ENCODE data around the gene TLCD3A.
A peak's percentile ranks its signal among the peaks of the same experiment; 100 is the strongest.
"Not testable (repeated sequence)": the region's sequence is repeated elsewhere in the genome, so short reads cannot be mapped to it uniquely, and the experiment has no call there.

TLCD3A gene

GRCh38 chr17:732067-732901, at the start of gene TLCD3A:
TLCD3A (plus strand) TSS chr17:732596; CDS start chr17:732648, 52 bp downstream.
- DNase-seq, result peak; percentile 22 to 38

- no peak for DNase-seq
Measured at GRCh38 chr17:683040-683439, 49.4 kb upstream of the TLCD3A start.

GRCh38 chr17:683499-684254, 48.7 kb upstream of the TLCD3A start:
- no peak for DNase-seq

DNA sequence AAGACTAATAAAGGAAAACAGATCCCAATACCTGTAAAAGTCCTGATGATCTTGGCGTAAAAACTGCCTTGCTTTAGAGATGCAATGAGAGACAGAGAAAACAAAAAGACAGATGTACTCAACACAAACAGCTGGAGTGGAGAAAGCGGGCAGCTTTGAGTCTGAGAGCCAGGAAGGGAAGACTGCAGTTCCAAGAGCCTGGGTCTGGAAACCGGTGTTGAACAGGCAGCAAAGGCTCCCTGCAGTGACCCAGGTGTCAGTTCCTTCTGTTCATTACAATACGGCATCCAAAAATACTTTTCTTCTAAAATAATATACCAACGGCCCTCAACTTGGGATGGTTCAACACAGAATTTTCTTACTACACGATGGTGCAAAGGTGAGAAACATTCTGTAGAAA, 47.4 kb upstream of the TLCD3A start:
- no peak for DNase-seq

DNA sequence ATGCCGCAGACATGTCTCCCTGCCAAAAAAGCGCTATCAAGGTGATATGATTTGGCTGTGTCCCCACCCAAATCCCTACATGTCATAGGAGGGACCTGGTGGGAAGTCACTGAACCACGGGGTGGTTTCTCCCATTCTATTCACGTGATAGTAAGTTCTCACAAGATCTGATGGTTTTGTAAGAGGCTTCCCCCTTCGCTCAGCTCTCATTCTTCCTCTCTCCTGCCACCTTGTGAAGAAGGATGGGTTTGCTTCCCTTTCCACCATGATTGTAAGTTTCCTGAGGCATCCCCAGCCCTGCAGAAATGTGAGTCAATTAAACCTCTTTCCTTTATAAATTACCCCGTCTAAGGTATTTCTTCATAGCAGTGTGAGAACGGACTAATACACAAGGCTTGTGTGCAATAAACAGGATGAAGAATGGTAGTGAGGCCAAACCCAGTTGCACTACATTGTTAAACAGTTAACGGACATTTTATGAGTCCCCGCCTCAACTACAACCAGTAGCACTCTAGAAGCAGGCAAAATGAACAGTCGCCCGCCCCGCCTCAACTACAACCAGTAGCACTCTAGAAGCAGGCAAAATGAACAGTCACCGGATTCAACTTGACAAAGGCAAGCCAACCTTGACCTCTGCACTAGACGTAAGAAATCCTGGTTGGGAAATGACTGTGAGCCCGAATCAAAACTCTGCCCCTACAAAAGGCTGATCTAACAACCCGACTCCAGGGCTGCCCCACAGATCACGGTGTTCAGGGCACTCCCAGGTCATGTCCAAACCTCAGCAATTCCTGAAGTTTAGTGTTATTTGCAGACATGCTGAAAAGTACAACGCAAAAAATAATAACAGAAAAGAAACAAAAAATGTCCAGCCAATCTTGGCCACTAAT, 44.1 kb upstream of the TLCD3A start:
- no peak for DNase-seq

- no peak for DNase-seq
Measured at GRCh38 chr17:689556-690275, 42.7 kb upstream of the TLCD3A start.

- DNase-seq, result no peak
Measured at GRCh38 chr17:690361-690760, 42.0 kb upstream of the TLCD3A start.

DNA sequence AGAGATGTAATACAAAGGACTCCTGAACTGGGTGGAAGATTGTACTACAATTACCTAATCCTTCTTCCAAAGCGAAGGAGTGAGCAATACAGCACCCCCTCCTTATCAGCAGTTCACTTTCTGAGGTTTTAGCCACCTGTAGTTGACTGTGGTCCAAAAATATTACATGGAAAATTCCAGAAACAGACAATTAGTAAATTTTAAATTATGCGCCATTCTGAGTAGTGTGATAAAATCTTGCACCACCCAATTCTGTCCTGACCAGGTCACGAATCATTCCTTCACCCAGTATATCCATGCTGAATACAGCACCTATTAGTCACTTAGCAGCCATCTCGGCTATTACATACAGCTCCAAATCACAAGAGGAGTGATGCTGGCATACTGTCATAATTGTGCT, 41.0 kb upstream of the TLCD3A start:
- no peak for DNase-seq

GRCh38 chr17:692116-692515, 40.3 kb upstream of the TLCD3A start:
- no peak for DNase-seq

DNA sequence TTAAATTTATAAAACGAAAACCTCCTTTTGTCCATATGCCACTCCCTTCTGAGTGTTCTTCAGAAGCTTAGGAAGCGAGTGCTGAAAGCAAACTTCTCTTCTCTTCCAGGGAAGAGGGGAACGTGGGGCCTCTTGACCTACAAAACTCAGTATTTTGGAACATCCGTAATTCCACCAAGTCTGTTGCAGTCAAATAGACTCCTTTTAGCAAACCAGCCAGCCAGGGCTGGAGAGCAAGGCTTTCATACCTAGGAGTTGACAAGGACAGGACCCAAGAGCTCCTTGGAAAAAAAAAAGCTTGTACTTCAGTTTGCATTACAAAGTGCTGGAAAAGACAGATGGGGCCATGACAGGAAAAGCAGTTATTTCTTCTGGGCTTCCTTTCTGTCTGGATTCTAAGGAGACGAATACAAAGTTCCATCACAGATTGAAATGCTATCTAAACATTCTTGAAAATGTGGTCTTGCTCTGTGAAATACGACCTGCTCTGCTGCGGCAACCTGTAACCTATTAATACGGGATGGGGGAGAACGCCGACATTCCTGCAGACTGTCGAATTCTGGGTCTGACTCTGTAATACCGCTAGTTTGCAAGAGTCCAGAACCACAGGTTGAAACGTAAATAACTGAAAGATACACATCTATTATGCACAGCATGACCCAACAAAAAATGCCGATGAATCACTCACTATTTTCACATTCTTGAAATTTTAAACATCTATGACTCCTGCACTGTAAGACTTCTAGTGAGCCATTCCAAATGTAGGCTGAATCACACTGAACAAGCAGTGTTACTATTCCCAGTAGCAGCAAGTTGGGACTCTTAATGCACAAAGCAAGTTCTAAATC, 38.4 kb upstream of the TLCD3A start:
- no peak for DNase-seq

GRCh38 chr17:696369-696768, 36.0 kb upstream of the TLCD3A start:
- no peak for DNase-seq

DNA sequence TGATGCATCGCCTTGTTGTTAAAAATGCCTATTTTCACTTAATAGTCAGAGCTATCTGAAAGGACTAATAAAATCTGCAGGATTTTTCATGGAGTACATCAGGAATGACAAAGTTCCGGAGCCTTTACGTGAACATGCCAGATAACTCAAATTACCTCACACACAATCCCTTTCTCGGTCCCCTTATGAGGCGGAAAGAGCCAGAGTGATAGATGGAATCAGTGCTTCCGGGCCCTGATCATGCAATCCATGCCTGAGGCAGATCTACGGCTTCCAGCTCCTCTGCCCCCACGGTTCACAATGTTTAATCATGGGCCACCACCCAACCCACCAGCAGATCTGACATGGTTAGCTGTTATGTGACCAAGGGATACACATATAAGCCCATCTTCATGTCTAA, 34.7 kb upstream of the TLCD3A start:
- no peak for DNase-seq

- DNase-seq, result not testable (repeated sequence)
Measured at GRCh38 chr17:698096-698495, 34.3 kb upstream of the TLCD3A start.

- DNase-seq, result no peak
Measured at GRCh38 chr17:699345-699744, 33.1 kb upstream of the TLCD3A start.

- peak in 1 of 2 donors; percentile 8 for DNase-seq
Measured at GRCh38 chr17:700504-701094, 31.8 kb upstream of the TLCD3A start.

DNA sequence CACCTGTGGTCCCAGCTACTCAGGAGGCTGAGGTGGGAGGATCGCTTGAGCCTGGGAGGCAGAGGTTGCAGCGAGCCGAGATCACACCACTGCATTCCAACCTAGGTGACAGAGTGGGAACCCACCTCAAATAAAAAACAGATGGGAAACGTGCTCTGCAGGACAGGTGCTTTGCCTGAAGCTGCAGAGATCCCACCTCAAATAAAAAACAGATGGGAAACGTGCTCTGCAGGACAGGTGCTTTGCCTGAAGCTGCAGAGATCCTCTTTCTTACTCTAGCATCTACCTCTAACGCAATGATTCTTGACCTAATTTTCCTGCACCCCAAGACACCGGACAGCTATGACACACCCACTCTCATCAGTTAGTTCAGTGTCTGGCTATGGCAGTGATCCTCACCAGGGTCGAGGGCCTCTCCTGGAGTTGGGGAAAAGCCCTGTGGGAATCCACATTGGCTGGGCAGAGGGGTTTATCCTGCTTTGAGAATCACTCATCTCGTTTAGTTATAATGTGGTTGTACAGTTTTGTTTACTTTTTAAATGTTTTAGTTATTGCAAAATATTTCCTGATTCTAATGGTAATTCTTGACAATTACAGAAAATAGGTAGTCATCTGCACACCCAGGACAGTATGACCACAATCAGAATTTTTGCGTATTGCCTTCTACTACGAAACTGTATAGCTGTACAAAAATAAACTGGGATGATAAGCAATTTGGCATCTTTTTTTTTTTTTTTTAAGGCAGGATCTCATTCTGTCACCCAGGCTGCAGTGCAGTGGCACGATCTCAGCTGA, 29.1 kb upstream of the TLCD3A start:
- no peak for DNase-seq

GRCh38 chr17:704111-704864, 28.1 kb upstream of the TLCD3A start:
- DNase-seq, result no peak

DNA sequence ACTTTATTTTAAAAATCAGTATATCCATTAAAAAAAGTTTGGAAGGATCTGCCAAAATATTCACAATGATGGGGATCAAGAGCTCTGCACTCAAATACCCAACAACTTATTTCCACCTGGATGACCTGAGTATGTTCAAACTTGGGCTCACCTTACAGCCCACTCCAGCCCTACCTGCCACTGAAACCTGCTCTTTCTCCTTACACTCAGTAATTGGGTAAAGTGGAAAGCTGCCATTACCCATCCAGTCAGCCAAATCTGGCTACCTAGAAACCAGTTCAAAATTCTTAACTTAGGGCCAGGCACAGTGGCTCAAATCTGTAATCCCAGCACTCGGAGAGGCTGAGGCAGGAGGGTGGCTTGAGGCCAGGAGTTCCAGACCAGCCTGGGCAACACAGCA, 27.4 kb upstream of the TLCD3A start:
- DNase-seq, result no peak

DNA sequence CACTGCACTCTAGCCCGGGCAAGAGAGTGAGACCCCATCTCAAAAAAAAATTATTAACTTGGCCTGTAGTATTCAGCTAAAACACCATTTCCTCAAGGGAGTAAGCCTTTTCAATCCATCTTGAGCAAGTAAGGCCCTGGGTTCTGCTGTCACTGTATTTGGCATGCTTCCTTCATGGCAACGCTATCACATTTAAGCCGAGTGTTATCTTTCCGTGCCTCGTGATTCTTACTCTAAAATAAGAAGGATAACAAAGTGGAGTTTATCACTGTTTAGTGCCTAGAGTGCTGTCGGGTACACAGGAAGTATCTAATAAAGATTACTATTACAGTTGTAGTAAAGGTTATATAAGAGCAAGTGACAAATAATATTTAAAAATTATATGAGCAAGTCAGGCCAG, 26.5 kb upstream of the TLCD3A start:
- DNase-seq, result no peak

- DNase-seq, result no peak
Measured at GRCh38 chr17:708132-708531, 24.3 kb upstream of the TLCD3A start.
